SH-SY5Y (cell line): ENCODE data around the gene ABI2.

Experiments used
- GATA2 ChIP-seq: IDR thresholded peaks from 2 replicates; pipeline ENCODE4 v1.6.1; 2011; ENCODE audit warnings: mild to moderate bottlenecking, low read depth, low read length
- GATA3 ChIP-seq: IDR thresholded peaks from 2 replicates; pipeline ENCODE4 v1.6.1; 2011; ENCODE audit warnings: low read depth, mild to moderate bottlenecking, low read length, moderate library complexity

GRCh38 chr2:203328760-203329540, 756 bp downstream of the ABI2 start:
- TF ChIP-seq GATA2 (no peak), GATA3 (no peak)
